ENCODE data around the gene SNRPA1.

SNRPA1 gene

GRCh38 chr15:101237251-101237650 lies 57.8 kb downstream of the SNRPA1 start:
- no peak for DNase-seq

DNA sequence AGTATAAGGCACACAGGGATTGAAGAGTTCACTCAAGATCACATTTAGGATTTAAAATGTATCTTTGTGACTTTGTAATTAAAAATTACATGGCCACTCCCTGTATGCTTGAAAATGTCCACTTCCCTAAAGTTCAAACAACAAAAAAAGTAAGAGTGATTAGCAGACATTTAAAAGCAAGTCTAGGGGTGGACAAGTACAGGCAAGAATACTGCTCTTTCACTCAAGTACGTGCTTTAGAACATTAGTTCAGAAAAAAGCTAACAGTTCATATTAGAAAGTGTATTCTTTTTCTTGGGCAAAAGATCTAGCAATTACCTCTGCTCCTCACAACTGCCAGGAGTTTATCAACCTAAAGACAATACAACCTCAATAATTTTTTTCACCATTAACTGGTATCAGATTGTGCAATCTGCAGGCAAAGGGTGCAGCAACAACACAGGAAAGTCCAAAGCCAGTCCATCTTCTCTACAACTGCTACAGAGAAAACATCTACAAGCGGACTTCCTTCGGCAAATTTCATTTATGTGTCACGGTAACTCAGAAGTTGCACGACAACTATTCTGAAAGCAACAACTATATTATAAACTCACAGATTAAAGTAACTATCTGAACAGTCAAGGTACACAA lies 61.3 kb downstream of the SNRPA1 start:
- DNase-seq = no peak

- DNase-seq = no peak
Measured at GRCh38 chr15:101232677-101233076, 62.4 kb downstream of the SNRPA1 start.

Measured in islet precursor cell (in vitro differentiated cells).